ENCODE measurements around the gene XRN1. TPM values are rescaled to one million over a fixed set of nuclear protein-coding genes. Genes with fewer than 3 reads are reported as not detected.

XRN1 gene
- total and polyA plus RNA-seq, 2 of the 8 experiments (the other 6 are each of a cell fraction or from before 2014, with no cell fraction given) = 1.9 to 17.2 TPM

GRCh38 chr3:142356818-142357217, 91.0 kb downstream of the XRN1 start:
- no peak overlapping the region for H4K5ac ChIP-seq (ENCODE audit: insufficient read length, low read depth, low read length)
- no peaks in the 10 kb centered on the region for H4K20me1 ChIP-seq (replicated peaks in 1 of 2; ENCODE audit: control insufficient read depth in 1 of 2, insufficient read depth in 2 of 2, low read length in 2 of 2)
- POLR2A ChIA-PET (ENCODE audit: partially characterized antibody) = interaction anchor here (0.7 kb wide), 1 partner anchor 50 kb away, joined by 3 read pairs; no protein-coding TSS in a partner anchor
- no peak overlapping the region for H2BK12ac ChIP-seq (ENCODE audit: low read depth, low read length)
- H3K36me3 ChIP-seq (ENCODE audit: control insufficient read depth in 2 of 4, insufficient read depth in 4 of 4, low read length in 3 of 4) = peaks cover 0 to 21% (median 4%) of the 10 kb centered on the region in 4 experiments; a peak in 3 of 8 replicates
- H2BK20ac ChIP-seq (ENCODE audit: low read length) = no peak overlapping the region
- H3K4me2 ChIP-seq (ENCODE audit: insufficient read depth in 1 of 2, low read depth in 2 of 2, low read length in 2 of 2) = no peak overlapping the region
- no peaks in the 10 kb centered on the region for H3K27me3 ChIP-seq (replicated peaks in 1 of 4; ENCODE audit: control insufficient read depth in 3 of 4, extremely low read depth in 1 of 4, insufficient read depth in 3 of 4, low read length in 3 of 4)
- H3K18ac ChIP-seq (ENCODE audit: extremely low read depth, low read length) = no peak overlapping the region
- no peaks in the 10 kb centered on the region for H3K23me2 ChIP-seq (ENCODE audit: low read depth, low read length)
- no peak overlapping the region for H3K23ac ChIP-seq (ENCODE audit: insufficient read length)
- H3K9ac ChIP-seq (replicated peaks in 1 of 4; ENCODE audit: extremely low read depth in 1 of 4, low read depth in 3 of 4, low read length in 3 of 4) = no peak overlapping the region
- H3K79me2 ChIP-seq (ENCODE audit: control insufficient read depth in 1 of 2, insufficient read depth in 2 of 2, low read length in 2 of 2) = no peaks in the 10 kb centered on the region
- H4K91ac ChIP-seq (replicated peaks; ENCODE audit: insufficient read length, low read length) = no peak overlapping the region
- no peaks in the 10 kb centered on the region for H3K4me1 ChIP-seq (replicated peaks in 1 of 4; ENCODE audit: control insufficient read depth in 3 of 4, insufficient read depth in 4 of 4, low read length in 3 of 4)
- WGBS, 2 experiments (ENCODE audit: extremely low coverage in 1 of 2, insufficient coverage in 1 of 2, insufficient read length in 1 of 2, insufficient replicate concordance in 2 of 2, low coverage in 1 of 2, low lambda C conversion rate in 2 of 2, missing lambda C conversion rate in 1 of 2) = 88% methylated on average over 3 of the region's 3 CpGs; no CpG with 5 or more reads in 1 of the 2 experiments
- TF ChIP-seq SUZ12 (IDR thresholded peaks at IDR 0.05; ENCODE audit: low read length) = no peak
- no peak for TF ChIP-seq EZH2 (IDR thresholded peaks at IDR 0.05; ENCODE audit: low read depth, low read length, severe bottlenecking)
- no peak for TF ChIP-seq POLR2AphosphoS5 (IDR thresholded peaks at IDR 0.05; ENCODE audit: low read depth, low read length)
- TF ChIP-seq, protein P1, sequence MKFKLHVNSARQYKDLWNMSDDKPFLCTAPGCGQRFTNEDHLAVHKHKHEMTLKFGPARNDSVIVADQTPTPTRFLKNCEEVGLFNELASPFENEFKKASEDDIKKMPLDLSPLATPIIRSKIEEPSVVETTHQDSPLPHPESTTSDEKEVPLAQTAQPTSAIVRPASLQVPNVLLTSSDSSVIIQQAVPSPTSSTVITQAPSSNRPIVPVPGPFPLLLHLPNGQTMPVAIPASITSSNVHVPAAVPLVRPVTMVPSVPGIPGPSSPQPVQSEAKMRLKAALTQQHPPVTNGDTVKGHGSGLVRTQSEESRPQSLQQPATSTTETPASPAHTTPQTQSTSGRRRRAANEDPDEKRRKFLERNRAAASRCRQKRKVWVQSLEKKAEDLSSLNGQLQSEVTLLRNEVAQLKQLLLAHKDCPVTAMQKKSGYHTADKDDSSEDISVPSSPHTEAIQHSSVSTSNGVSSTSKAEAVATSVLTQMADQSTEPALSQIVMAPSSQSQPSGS (IDR thresholded peaks at IDR 0.05; ENCODE audit: low read length) = no peak
- no peak for TF ChIP-seq ASH2L (IDR thresholded peaks at IDR 0.05; ENCODE audit: low read length)
- no peak for TF ChIP-seq GTF2F1 (IDR thresholded peaks at IDR 0.05; ENCODE audit: borderline replicate concordance, low read depth, low read length)
- TF ChIP-seq CHD2 (IDR thresholded peaks at IDR 0.05; ENCODE audit: low read length) = no peak
- TF ChIP-seq RXRA (IDR thresholded peaks at IDR 0.05; ENCODE audit: insufficient read depth, low read depth, low read length) = no peak
- TF ChIP-seq EGR1 (IDR thresholded peaks at IDR 0.05; ENCODE audit: borderline replicate concordance, low read depth, low read length) = no peak
- no peak for TF ChIP-seq PHF8 (conservative IDR thresholded peaks at IDR 0.05; ENCODE audit: low read depth, low read length)
- H2AK5ac ChIP-seq (ENCODE audit: low read depth, low read length) = no peak overlapping the region
- H3K4ac ChIP-seq (replicated peaks; ENCODE audit: insufficient read length, low read depth, low read length) = no peak overlapping the region
- CTCF ChIA-PET (ENCODE audit: partially characterized antibody) = no interaction called here
- no peak overlapping the region for H2BK5ac ChIP-seq (ENCODE audit: low read depth, low read length)
- no peak overlapping the region for H3K27ac ChIP-seq (ENCODE audit: low read depth, low read length)
- no peak overlapping the region for H3K56ac ChIP-seq (replicated peaks; ENCODE audit: insufficient read length, low read depth, low read length)
- no peaks in the 10 kb centered on the region for H3K79me1 ChIP-seq (ENCODE audit: low read depth, low read length)
- DNase-seq (ENCODE audit: low read depth in 1 of 2, low spot score in 2 of 2) = no peak
- no peak overlapping the region for H3K14ac ChIP-seq (ENCODE audit: insufficient read length)
- H2BK15ac ChIP-seq (ENCODE audit: low read length) = no peak overlapping the region
- no peak overlapping the region for H4K8ac ChIP-seq (ENCODE audit: extremely low read depth, insufficient read depth, low read length)
- no peak overlapping the region for H3K4me3 ChIP-seq (ENCODE audit: extremely low read depth in 1 of 4, insufficient read depth in 2 of 4, low read depth in 3 of 4, low read length in 4 of 4)
- H2BK120ac ChIP-seq (replicated peaks; ENCODE audit: low read depth, low read length) = no peak overlapping the region
- no peak overlapping the region for H2AFZ ChIP-seq (ENCODE audit: low read length)
- no peaks in the 10 kb centered on the region for H3K9me3 ChIP-seq (ENCODE audit: insufficient read depth in 2 of 2, low read depth in 1 of 2, low read length in 1 of 2)
- FAIRE-seq = no peak
